Mesenchymal stem cell (in vitro differentiated cells and primary cell): ENCODE measurements around the gene USP3.

Experiments used
- DNase-seq: peaks from one replicate; pipeline ENCODE4 v3.0.0-alpha.2; 2013
- H2AFZ ChIP-seq: one replicate; pipeline ENCODE4 v1.6.1; 2013; ENCODE audit warnings: low read depth, mild to moderate bottlenecking, control low read depth, inconsistent platforms, low read length, moderate library complexity
- H2AK5ac ChIP-seq: 2 replicates; pipeline ENCODE4 v1.6.1; 2013; ENCODE audit warnings: low read length, moderate library complexity, mild to moderate bottlenecking, inconsistent platforms; ENCODE audit not compliant: severe bottlenecking
- H2BK120ac ChIP-seq: one replicate; pipeline ENCODE4 v1.6.1; 2013; ENCODE audit warnings: low read depth, mild to moderate bottlenecking, inconsistent platforms, low read length, moderate library complexity
- H2BK12ac ChIP-seq, 2 experiments: one replicate each; pipeline ENCODE4 v1.6.1; 2013; ENCODE audit warnings: inconsistent platforms in 2 of 2, low read length in 2 of 2, mild to moderate bottlenecking in 2 of 2, moderate library complexity in 2 of 2, control low read depth in 1 of 2
- H2BK15ac ChIP-seq: one replicate; pipeline ENCODE4 v1.6.1; 2013; ENCODE audit warnings: mild to moderate bottlenecking, low read depth, inconsistent platforms; ENCODE audit not compliant: poor library complexity, severe bottlenecking
- H2BK5ac ChIP-seq: 2 replicates; pipeline ENCODE4 v1.6.1; 2013; ENCODE audit warnings: low read depth, mild to moderate bottlenecking, low read length, control low read depth, inconsistent platforms; ENCODE audit not compliant: poor library complexity, severe bottlenecking
- H3K14ac ChIP-seq, 2 experiments: one replicate each; pipeline ENCODE4 v1.6.1; 2013; ENCODE audit warnings: inconsistent platforms in 2 of 2, low read length in 2 of 2, control low read depth in 1 of 2, mild to moderate bottlenecking in 1 of 2, moderate library complexity in 1 of 2
- H3K18ac ChIP-seq, 2 experiments: one replicate each; pipeline ENCODE4 v1.6.1; 2013; ENCODE audit warnings: inconsistent platforms in 2 of 2, low read length in 2 of 2, control low read depth in 1 of 2, low read depth in 1 of 2, mild to moderate bottlenecking in 1 of 2
- H3K23ac ChIP-seq, 2 experiments: one replicate each; pipeline ENCODE4 v1.6.1; 2013; ENCODE audit warnings: inconsistent platforms in 2 of 2, low read length in 2 of 2, mild to moderate bottlenecking in 2 of 2, moderate library complexity in 2 of 2, control low read depth in 1 of 2
- H3K27ac ChIP-seq: 2 replicates; pipeline ENCODE4 v1.5.1; 2013; ENCODE audit warnings: mild to moderate bottlenecking, moderate library complexity, low read length, control low read depth, inconsistent platforms; ENCODE audit not compliant: poor library complexity, severe bottlenecking
- H3K27me3 ChIP-seq, 2 experiments: 2 replicates each; pipeline versions ENCODE4 v1.6.1 to v1.7.0; 2013; ENCODE audit warnings: low read length in 2 of 2, mild to moderate bottlenecking in 2 of 2, moderate library complexity in 2 of 2, control low read depth in 1 of 2, inconsistent platforms in 1 of 2; ENCODE audit not compliant: control insufficient read depth in 1 of 2, insufficient read depth in 1 of 2
- H3K36me3 ChIP-seq, 2 experiments: 2 replicates each; pipeline versions ENCODE4 v1.6.1 to v1.7.0; 2013; ENCODE audit warnings: low read length in 2 of 2, control low read depth in 1 of 2, inconsistent platforms in 1 of 2, low read depth in 1 of 2, mild to moderate bottlenecking in 1 of 2; ENCODE audit not compliant: insufficient read depth in 2 of 2, control insufficient read depth in 1 of 2
- H3K4ac ChIP-seq, 2 experiments: one replicate each; pipeline ENCODE4 v1.6.1; 2013; ENCODE audit warnings: inconsistent platforms in 2 of 2, low read length in 2 of 2, mild to moderate bottlenecking in 2 of 2, moderate library complexity in 2 of 2, control low read depth in 1 of 2, low read depth in 1 of 2
- H3K4me1 ChIP-seq: 2 replicates; pipeline ENCODE4 v1.6.1; 2013; ENCODE audit warnings: low read depth, low read length, control low read depth; ENCODE audit not compliant: control insufficient read depth, insufficient read depth
- H3K4me2 ChIP-seq: 2 replicates; pipeline ENCODE4 v1.6.1; 2013; ENCODE audit warnings: low read length, mild to moderate bottlenecking, inconsistent platforms; ENCODE audit not compliant: poor library complexity, severe bottlenecking
- H3K4me3 ChIP-seq, 2 experiments: 2 replicates each; pipeline versions ENCODE4 v1.5.1 to v1.7.0; 2013; ENCODE audit warnings: low read length in 2 of 2, mild to moderate bottlenecking in 2 of 2, control low read depth in 1 of 2, low read depth in 1 of 2; ENCODE audit not compliant: insufficient read depth in 1 of 2
- H3K79me1 ChIP-seq: replicated peaks from 2 replicates; pipeline ENCODE4 v1.6.1; 2013; ENCODE audit warnings: mild to moderate bottlenecking, control low read depth, low read length, inconsistent platforms; ENCODE audit not compliant: poor library complexity, severe bottlenecking
- H3K9ac ChIP-seq: 2 replicates; pipeline ENCODE4 v1.7.0; 2013; ENCODE audit warnings: mild to moderate bottlenecking, low read length, moderate library complexity
- H3K9me3 ChIP-seq: 2 replicates; pipeline ENCODE4 v1.7.0; 2013; ENCODE audit warnings: mild to moderate bottlenecking, low read length; ENCODE audit not compliant: control insufficient read depth
- H4K8ac ChIP-seq: one replicate; pipeline ENCODE4 v1.6.1; 2013; ENCODE audit warnings: inconsistent platforms, mild to moderate bottlenecking, low read length, moderate library complexity
- H4K91ac ChIP-seq: one replicate; pipeline ENCODE4 v1.6.1; 2013; ENCODE audit warnings: mild to moderate bottlenecking, low read length, inconsistent platforms
- WGBS: methylation state at CpG from one replicate; pipeline ENCODE4 v1.1.7; 2013; ENCODE audit warnings: mixed read lengths; 5-methylcytosine and 5-hydroxymethylcytosine counted together

Gene USP3

GRCh38 chr15:63596676-63597037 lies 92.3 kb downstream of the USP3 start:
- H3K27me3 ChIP-seq: no peaks in the 10 kb centered on the region
- H2BK120ac ChIP-seq: no peak overlapping the region
- peak overlapping the region in 1 of 2 experiments; percentile 51 for H3K4me3 ChIP-seq
- no peak overlapping the region for H2AFZ ChIP-seq
- 92% methylated on average over 2 of the region's 2 CpGs for WGBS
- peaks cover 17 to 25% of the 10 kb centered on the region in 2 experiments for H3K36me3 ChIP-seq
- peak; percentile 48 for DNase-seq
- peak overlapping the region; percentile 70 for H3K9ac ChIP-seq
- no peak overlapping the region for H3K14ac ChIP-seq
- no peak overlapping the region for H3K4me2 ChIP-seq
- H3K23ac ChIP-seq: no peak overlapping the region
- no peak overlapping the region for H2BK5ac ChIP-seq
- H2BK12ac ChIP-seq: no peak overlapping the region
- no peak overlapping the region for H3K18ac ChIP-seq
- no peak overlapping the region for H4K8ac ChIP-seq
- H3K4ac ChIP-seq: no peak overlapping the region
- H3K4me1 ChIP-seq: peaks cover 18% of the 10 kb centered on the region
- no peak overlapping the region for H2AK5ac ChIP-seq
- no peak overlapping the region for H4K91ac ChIP-seq
- H3K9me3 ChIP-seq: no peaks in the 10 kb centered on the region
- no peak overlapping the region for H3K27ac ChIP-seq
- peaks cover 2% of the 10 kb centered on the region for H3K79me1 ChIP-seq
- H2BK15ac ChIP-seq: no peak overlapping the region

- Histone ChIP-seq H3K23ac (no peak within 1 kb of the TSS), H2BK120ac (no peak within 1 kb of the TSS), H3K9ac (peak within 1 kb of the TSS; percentile 70), H4K91ac (peak within 1 kb of the TSS; percentile 59), H3K36me3 (peaks cover 13 to 23% of the 10 kb centered on the region in 2 experiments), H3K4me2 (no peak within 1 kb of the TSS), H2BK12ac (no peak within 1 kb of the TSS), H3K14ac (no peak within 1 kb of the TSS), H3K9me3 (no peaks in the 10 kb centered on the region), H2AFZ (no peak within 1 kb of the TSS), H3K18ac (peak within 1 kb of the TSS in 1 of 2 experiments; percentile 33), H3K4me1 (peaks cover 22% of the 10 kb centered on the region), H3K27me3 (no peaks in the 10 kb centered on the region), H4K8ac (peak within 1 kb of the TSS; percentile 1), H2BK15ac (no peak within 1 kb of the TSS), H3K4ac (no peak within 1 kb of the TSS), H2AK5ac (no peak within 1 kb of the TSS), H3K4me3 (peak within 1 kb of the TSS in 1 of 2 experiments; percentile 51), H3K27ac (no peak within 1 kb of the TSS), H2BK5ac (no peak within 1 kb of the TSS), H3K79me1 (no peaks in the 10 kb centered on the region)
- DNase-seq: peak; percentile 36
- 79% methylated on average over 22 of the region's 23 CpGs for WGBS
These were observed 92.8 kb downstream of the USP3 start, which contains the start of gene FBXL22 for GRCh38 chr15:63597038-63597790. Gene FBXL22 (plus strand): TSS chr15:63597387. CDS start chr15:63597393, 6 bp downstream.

- DNase-seq: no peak
- H4K8ac ChIP-seq: no peak overlapping the region
- H3K14ac ChIP-seq: no peak overlapping the region
- no peaks in the 10 kb centered on the region for H3K27me3 ChIP-seq
- H2BK12ac ChIP-seq: no peak overlapping the region
- no peak overlapping the region for H2BK15ac ChIP-seq
- no peak overlapping the region for H4K91ac ChIP-seq
- H3K4me2 ChIP-seq: no peak overlapping the region
- no peaks in the 10 kb centered on the region for H3K9me3 ChIP-seq
- H3K27ac ChIP-seq: no peak overlapping the region
- H3K4me1 ChIP-seq: peaks cover 22% of the 10 kb centered on the region
- H3K9ac ChIP-seq: no peak overlapping the region
- 86% methylated on average over 5 of the region's 6 CpGs for WGBS
- peaks cover 13 to 21% of the 10 kb centered on the region in 2 experiments for H3K36me3 ChIP-seq
- no peak overlapping the region for H3K18ac ChIP-seq
- H3K23ac ChIP-seq: no peak overlapping the region
- no peaks in the 10 kb centered on the region for H3K79me1 ChIP-seq
- H3K4ac ChIP-seq: no peak overlapping the region
- no peak overlapping the region for H3K4me3 ChIP-seq
- H2BK5ac ChIP-seq: no peak overlapping the region
- no peak overlapping the region for H2AK5ac ChIP-seq
- H2BK120ac ChIP-seq: no peak overlapping the region
- no peak overlapping the region for H2AFZ ChIP-seq
These were observed 93.4 kb downstream of the USP3 start for GRCh38 chr15:63597821-63598220.

GRCh38 chr15:63598473-63599400 lies 94.3 kb downstream of the USP3 start:
- Histone ChIP-seq H3K4ac (no peak overlapping the region), H3K4me2 (no peak overlapping the region), H2AFZ (no peak overlapping the region), H3K18ac (no peak overlapping the region), H3K27me3 (no peaks in the 10 kb centered on the region), H3K14ac (no peak overlapping the region), H2BK12ac (no peak overlapping the region), H2BK5ac (no peak overlapping the region), H3K23ac (no peak overlapping the region), H2AK5ac (no peak overlapping the region), H4K91ac (no peak overlapping the region), H4K8ac (no peak overlapping the region), H2BK120ac (no peak overlapping the region), H3K9me3 (no peaks in the 10 kb centered on the region), H3K36me3 (peaks cover 12% of the 10 kb centered on the region in 2 experiments), H3K4me3 (no peak overlapping the region), H3K4me1 (peaks cover 22% of the 10 kb centered on the region), H3K27ac (no peak overlapping the region), H3K9ac (no peak overlapping the region), H3K79me1 (no peaks in the 10 kb centered on the region), H2BK15ac (peak overlapping the region; percentile 12)
- 97% methylated on average over 12 of the region's 12 CpGs for WGBS
- DNase-seq: peak; percentile 14
